GM12878 (cell line): Measurements from ENCODE around the gene CRYBB1. TPM values are rescaled to one million over a fixed set of nuclear protein-coding genes. Genes with fewer than 3 reads are reported as not detected.

Experiments used
- ATAC-seq: fragments of 200-7000 bp; cut with Tn5 transposase; 3 replicates; pipeline ENCODE4 v1.9.1; 2020; ENCODE audit warnings: mild to moderate bottlenecking, moderate library complexity
- BruUV-seq: library from RNA; stranded (reverse); fragments of 400-500 nt; replicated peaks from 2 replicates; lab custom pipeline; 2021; lab: Mats Ljungman, UMichigan
- CTCF ChIA-PET: fragments of 300-600 bp; sonication (Branson Sonifier 250); formaldehyde crosslinking; extraction: SDS; loops from one replicate; lab custom pipeline; 2021; ENCODE audit warnings: inconsistent platforms; lab: Yijun Ruan, JAX
- POLR2A ChIA-PET: fragments of 350-600 bp; formaldehyde crosslinking; extraction: SDS; loops from one replicate; lab custom pipeline; 2021; ENCODE audit warnings: inconsistent platforms; lab: Charles Lee
- RAD21 ChIA-PET: fragments of 300-600 bp; sonication (Branson Sonifier 250); formaldehyde crosslinking; loops from one replicate; lab custom pipeline; 2023; ENCODE audit warnings: antibody characterized with exemption; ENCODE audit not compliant: unreplicated experiment; lab: Charles Lee
- SMC1A ChIA-PET: fragments of 300-600 bp; sonication (Branson Sonifier 250); formaldehyde crosslinking; loops from one replicate; lab custom pipeline; 2023; ENCODE audit not compliant: unreplicated experiment, uncharacterized antibody; lab: Charles Lee
- DNase-seq: peaks from one replicate; pipeline ENCODE4 v3.0.0-alpha.2; 2011; ENCODE audit warnings: low read depth, low spot score
- FAIRE-seq: peaks from 3 replicates; lab custom pipeline; 2011; peaks lifted over from hg19 to GRCh38; lab: Jason Lieb, UNC
- H2AFZ ChIP-seq: 2 replicates; pipeline ENCODE4 v1.6.0; 2011; ENCODE audit warnings: low read depth, low read length, control low read depth; ENCODE audit not compliant: control insufficient read depth
- H3K27ac ChIP-seq: 2 replicates; pipeline ENCODE4 v1.5.1; 2011; ENCODE audit warnings: control low read depth; ENCODE audit not compliant: control insufficient read depth, insufficient read depth
- H3K27me3 ChIP-seq, 2 experiments: replicated peaks in 1 of 2; 2 replicates each; pipeline versions ENCODE4 v1.6.0 to v1.6.1; 2011; ENCODE audit warnings: low read length in 1 of 2; ENCODE audit not compliant: control insufficient read depth in 2 of 2, insufficient read depth in 2 of 2
- H3K36me3 ChIP-seq, 2 experiments: 2 replicates each; pipeline ENCODE4 v1.5.1; 2011; ENCODE audit warnings: low read length in 1 of 2; ENCODE audit not compliant: control insufficient read depth in 2 of 2, insufficient read depth in 2 of 2
- H3K4me1 ChIP-seq: 2 replicates; pipeline ENCODE4 v1.6.1; 2011; ENCODE audit warnings: mild to moderate bottlenecking, low read length, moderate library complexity, mixed read lengths; ENCODE audit not compliant: control insufficient read depth, insufficient read depth
- H3K4me2 ChIP-seq: 2 replicates; pipeline ENCODE4 v1.6.0; 2011; ENCODE audit warnings: control low read depth; ENCODE audit not compliant: control insufficient read depth, insufficient read depth
- H3K4me3 ChIP-seq: fragments of 200-600 bp; sonication (generic); 2 replicates; pipeline ENCODE4 v1.5.1; 2016
- H3K79me2 ChIP-seq: 2 replicates; pipeline ENCODE4 v1.6.0; 2011; ENCODE audit warnings: low read length; ENCODE audit not compliant: control insufficient read depth, insufficient read depth
- H3K9ac ChIP-seq: 2 replicates; pipeline ENCODE4 v1.8.0; 2011; ENCODE audit warnings: low read length, control low read depth, mixed read lengths; ENCODE audit not compliant: control insufficient read depth, insufficient read depth
- H3K9me3 ChIP-seq: replicated peaks from 3 replicates; pipeline ENCODE4 v1.5.1; 2011; ENCODE audit warnings: mild to moderate bottlenecking, low read length; ENCODE audit not compliant: control insufficient read depth, insufficient read depth
- H4K20me1 ChIP-seq: 2 replicates; pipeline ENCODE4 v1.6.0; 2011; ENCODE audit not compliant: control insufficient read depth, insufficient read depth
- EED ChIP-seq: sonication (generic); IDR thresholded peaks from 2 replicates; pipeline ENCODE4 v1.6.1; 2016; ENCODE audit warnings: antibody characterized with exemption, low read depth
- JUND ChIP-seq: IDR thresholded peaks from 2 replicates; pipeline ENCODE4 v1.6.1; 2012; ENCODE audit warnings: low read depth, mild to moderate bottlenecking, low read length, improper control_type of control experiment, moderate library complexity
- KAT2A ChIP-seq: conservative IDR thresholded peaks from 2 replicates; pipeline ENCODE4 v1.6.1; 2011; ENCODE audit warnings: low read depth, low read length; ENCODE audit not compliant: control insufficient read depth
- KDM1A ChIP-seq: fragments of 200-600 bp; sonication (generic); IDR thresholded peaks from 2 replicates; pipeline ENCODE4 v1.6.1; 2016; ENCODE audit warnings: borderline replicate concordance
- MEF2B ChIP-seq: fragments of 450-650 bp; IDR thresholded peaks from 2 replicates; pipeline ENCODE4 v1.6.1; 2018; ENCODE audit warnings: mild to moderate bottlenecking, moderate library complexity; ENCODE audit not compliant: partially characterized antibody, poor library complexity, severe bottlenecking
- MYC ChIP-seq: IDR thresholded peaks from 2 replicates; pipeline ENCODE4 v1.6.1; 2011; ENCODE audit warnings: mild to moderate bottlenecking, low read length, moderate library complexity, inconsistent platforms; ENCODE audit not compliant: insufficient read depth, insufficient replicate concordance, insufficient read length, severe bottlenecking
- STAT3 ChIP-seq: IDR thresholded peaks from 2 replicates; pipeline ENCODE4 v1.6.1; 2011; ENCODE audit warnings: low read depth, low read length, improper control_type of control experiment
- TAF1 ChIP-seq: IDR thresholded peaks from 2 replicates; pipeline ENCODE4 v1.6.1; 2011; ENCODE audit warnings: mild to moderate bottlenecking, low read depth, low read length, borderline replicate concordance
- TBL1XR1 ChIP-seq: IDR thresholded peaks from 2 replicates; pipeline ENCODE4 v1.6.1; 2012; ENCODE audit warnings: low read depth, low read length, improper control_type of control experiment
- WGBS: methylation state at CpG from one replicate; pipeline ENCODE4 v1.1.6; 2016; ENCODE audit warnings: low lambda C conversion rate; ENCODE audit not compliant: insufficient replicate concordance, insufficient coverage; ENCODE audit errors: missing lambda C conversion rate; 5-methylcytosine and 5-hydroxymethylcytosine counted together
- in situ Hi-C: fragments of 300-500 bp; cut with MboI; formaldehyde crosslinking; loops from 9 replicates; pipeline ENCODE4 v1.14.3; 2018; ENCODE audit warnings: mixed read lengths
- intact Hi-C: fragments of 100-400 bp; cut with micrococcal nuclease; formaldehyde crosslinking; loops from one replicate; pipeline ENCODE4 v1.14.2; 2022; ENCODE audit not compliant: unreplicated experiment
- polyA plus RNA-seq, 11 experiments: library from polyadenylated mRNA; depleted of rRNA in 4 of 11; unstranded in 6 of 11; stranded (reverse) in 5 of 11; fragments of >200 nt; fragmentation: Nextera tagmentation in 4 of 11; fragmentation: Illumina TruSeq in 1 of 11; extraction: Ambion mirVana in 4 of 11; extraction: Trizol in 1 of 11; gene quantifications; 1 replicate in 1 of 11; 2 replicates in 10 of 11; pipeline versions ENCODE4 v1.2.1 to v1.2.3, GENCODE V29; 2011 to 2016; ENCODE audit warnings: inconsistent platforms in 2 of 11, missing spikeins in 2 of 11, low read depth in 1 of 11
- total RNA-seq, 4 experiments: library from RNA; depleted of rRNA in 3 of 4; stranded (reverse); fragments of >200 nt in 3 of 4; fragmentation: Illumina TruSeq in 1 of 4; extraction: Trizol in 1 of 4; gene quantifications; 2 replicates each; pipeline versions ENCODE4 v1.2.1 to v1.2.3, GENCODE V29; 2013 to 2021
- TF ChIP-seq, protein P1 (sequence below): IDR thresholded peaks from 2 replicates; pipeline ENCODE4 v1.6.1; 2011; ENCODE audit warnings: mild to moderate bottlenecking, low read depth, low read length, moderate library complexity; ENCODE audit not compliant: insufficient replicate concordance
- TF ChIP-seq, protein P2 (sequence below): fragments of 450-650 bp; IDR thresholded peaks from 2 replicates; pipeline ENCODE4 v1.6.1; 2016; ENCODE audit warnings: mild to moderate bottlenecking
- TF ChIP-seq, protein P3 (sequence below): fragments of 450-650 bp; IDR thresholded peaks from 2 replicates; pipeline ENCODE4 v1.6.1; 2017; ENCODE audit warnings: borderline replicate concordance

The CRYBB1 gene
- total and polyA plus RNA-seq, 10 of the 15 experiments (the other 5 are each of a cell fraction or from before 2014, with no cell fraction given): 0.09 to 0.64 (median 0.23) TPM; not detected in 5

DNA sequence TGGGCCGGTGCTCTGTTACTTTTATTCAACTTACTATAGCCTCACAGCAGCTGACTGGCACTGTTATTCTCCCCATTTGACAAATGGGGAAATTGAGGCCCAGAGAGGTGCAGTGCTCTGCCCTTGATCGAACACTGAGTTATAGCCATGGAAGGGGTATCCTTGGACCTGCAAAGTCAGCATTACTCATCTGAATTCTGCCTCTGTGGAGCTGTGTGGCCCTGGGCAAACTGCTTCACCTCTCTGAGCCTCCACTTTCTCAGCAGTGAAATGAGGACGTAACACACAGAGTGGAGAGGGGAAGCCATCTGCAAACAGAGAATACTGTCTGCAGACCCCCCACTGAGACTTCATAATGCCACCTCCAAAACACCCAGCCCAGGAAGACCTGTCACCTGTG, 53.2 kb downstream of the CRYBB1 start (continued):
- no peak for TF ChIP-seq JUND
- no peak for TF ChIP-seq KAT2A
- TF ChIP-seq EED: no peak
- TF ChIP-seq, protein P1, sequence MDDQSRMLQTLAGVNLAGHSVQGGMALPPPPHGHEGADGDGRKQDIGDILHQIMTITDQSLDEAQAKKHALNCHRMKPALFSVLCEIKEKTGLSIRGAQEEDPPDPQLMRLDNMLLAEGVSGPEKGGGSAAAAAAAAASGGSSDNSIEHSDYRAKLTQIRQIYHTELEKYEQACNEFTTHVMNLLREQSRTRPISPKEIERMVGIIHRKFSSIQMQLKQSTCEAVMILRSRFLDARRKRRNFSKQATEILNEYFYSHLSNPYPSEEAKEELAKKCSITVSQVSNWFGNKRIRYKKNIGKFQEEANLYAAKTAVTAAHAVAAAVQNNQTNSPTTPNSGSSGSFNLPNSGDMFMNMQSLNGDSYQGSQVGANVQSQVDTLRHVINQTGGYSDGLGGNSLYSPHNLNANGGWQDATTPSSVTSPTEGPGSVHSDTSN: no peak
- TF ChIP-seq, protein P2, sequence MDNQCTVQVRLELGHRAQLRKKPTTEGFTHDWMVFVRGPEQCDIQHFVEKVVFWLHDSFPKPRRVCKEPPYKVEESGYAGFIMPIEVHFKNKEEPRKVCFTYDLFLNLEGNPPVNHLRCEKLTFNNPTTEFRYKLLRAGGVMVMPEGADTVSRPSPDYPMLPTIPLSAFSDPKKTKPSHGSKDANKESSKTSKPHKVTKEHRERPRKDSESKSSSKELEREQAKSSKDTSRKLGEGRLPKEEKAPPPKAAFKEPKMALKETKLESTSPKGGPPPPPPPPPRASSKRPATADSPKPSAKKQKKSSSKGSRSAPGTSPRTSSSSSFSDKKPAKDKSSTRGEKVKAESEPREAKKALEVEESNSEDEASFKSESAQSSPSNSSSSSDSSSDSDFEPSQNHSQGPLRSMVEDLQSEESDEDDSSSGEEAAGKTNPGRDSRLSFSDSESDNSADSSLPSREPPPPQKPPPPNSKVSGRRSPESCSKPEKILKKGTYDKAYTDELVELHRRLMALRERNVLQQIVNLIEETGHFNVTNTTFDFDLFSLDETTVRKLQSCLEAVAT: no peak
- TF ChIP-seq STAT3: no peak
- TF ChIP-seq, all 136 proteins: peak for 0

DNA sequence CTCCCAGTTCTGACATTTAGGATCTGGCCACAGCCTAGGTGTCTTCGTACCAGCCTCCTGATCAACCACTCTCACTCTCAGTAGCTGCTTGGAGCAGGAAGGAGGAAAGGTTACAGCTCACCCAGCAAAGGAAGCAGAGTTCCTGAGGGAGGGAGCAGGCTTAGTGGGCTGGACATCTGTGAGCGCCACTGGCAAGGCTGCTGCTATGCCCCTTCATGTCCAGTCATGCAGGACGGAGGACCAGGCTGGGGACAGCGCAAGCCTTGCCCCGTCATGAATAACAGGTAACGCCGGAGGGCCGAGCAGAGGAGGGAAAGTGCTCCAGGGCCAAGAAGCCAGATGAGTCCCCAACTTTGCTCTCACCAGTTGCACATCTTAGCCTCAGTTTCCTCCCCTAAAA, 53.6 kb downstream of the CRYBB1 start:
- H3K4me1 ChIP-seq: no peaks in the 10 kb centered on the region
- H3K79me2 ChIP-seq: peaks cover 2% of the 10 kb centered on the region; the same call in 1 of the 2 replicates
- no peak for ATAC-seq
- POLR2A ChIA-PET: no interaction called here
- H3K36me3 ChIP-seq: peaks cover 0 to 5% of the 10 kb centered on the region in 2 experiments; a peak in 2 of 4 replicates
- no peak for FAIRE-seq
- no peaks in the 10 kb centered on the region for H4K20me1 ChIP-seq
- CTCF ChIA-PET: no interaction called here
- TF ChIP-seq JUND (no peak), KDM1A (no peak), TAF1 (no peak), MEF2B (no peak), TBL1XR1 (no peak), MYC (no peak)
- TF ChIP-seq, protein P3, sequence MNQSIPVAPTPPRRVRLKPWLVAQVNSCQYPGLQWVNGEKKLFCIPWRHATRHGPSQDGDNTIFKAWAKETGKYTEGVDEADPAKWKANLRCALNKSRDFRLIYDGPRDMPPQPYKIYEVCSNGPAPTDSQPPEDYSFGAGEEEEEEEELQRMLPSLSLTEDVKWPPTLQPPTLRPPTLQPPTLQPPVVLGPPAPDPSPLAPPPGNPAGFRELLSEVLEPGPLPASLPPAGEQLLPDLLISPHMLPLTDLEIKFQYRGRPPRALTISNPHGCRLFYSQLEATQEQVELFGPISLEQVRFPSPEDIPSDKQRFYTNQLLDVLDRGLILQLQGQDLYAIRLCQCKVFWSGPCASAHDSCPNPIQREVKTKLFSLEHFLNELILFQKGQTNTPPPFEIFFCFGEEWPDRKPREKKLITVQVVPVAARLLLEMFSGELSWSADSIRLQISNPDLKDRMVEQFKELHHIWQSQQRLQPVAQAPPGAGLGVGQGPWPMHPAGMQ: no peak
- BruUV-seq: no TSS peak
- no peak overlapping the region for H3K9ac ChIP-seq
- no peak overlapping the region for H3K4me3 ChIP-seq
- H2AFZ ChIP-seq: no peak overlapping the region
- in situ Hi-C loops: no loop called here
- WGBS: 95% methylated on average over 8 of the region's 8 CpGs
- H3K9me3 ChIP-seq: no peaks in the 10 kb centered on the region
- no peak overlapping the region for H3K27ac ChIP-seq
- H3K4me2 ChIP-seq: no peak overlapping the region
- SMC1A ChIA-PET: no interaction called here
- no peak for DNase-seq
- intact Hi-C loops: no loop called here
- RAD21 ChIA-PET: no interaction called here
- no peaks in the 10 kb centered on the region for H3K27me3 ChIP-seq
